NCI-H748 (cell line): ENCODE results near the gene ATP8A2.
A peak's percentile ranks its signal among the peaks of the same experiment; 100 is the strongest.

ENCODE experiments used
- DNase-seq: peaks from one replicate; lab custom pipeline; 2025; ENCODE audit not compliant: unreplicated experiment; lab: John Stamatoyannopoulos, UW

Gene ATP8A2

GRCh38 chr13:25722893-25723292 lies 351.1 kb downstream of the ATP8A2 start:
- peak; percentile 33 for DNase-seq

DNA sequence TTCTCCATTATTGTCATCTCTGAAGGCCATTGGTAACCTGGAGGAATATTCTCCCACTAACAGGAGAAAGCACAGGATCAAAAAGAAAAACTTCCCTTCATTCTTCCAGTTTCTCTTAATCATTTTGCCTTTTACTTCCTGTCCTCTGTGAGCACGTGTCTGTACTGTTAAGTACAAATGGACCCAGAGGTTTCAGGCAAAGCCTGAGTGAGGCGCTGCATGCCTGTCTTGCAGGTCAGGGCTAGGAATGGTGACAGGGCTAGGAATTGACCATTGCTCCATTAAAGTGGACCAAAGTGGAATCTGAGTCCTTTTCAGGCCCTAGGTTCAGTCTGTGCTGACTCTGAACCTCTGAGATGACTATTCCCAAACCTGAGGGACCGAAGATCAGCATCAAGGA lies 353.3 kb downstream of the ATP8A2 start:
- no peak for DNase-seq

GRCh38 chr13:25727250-25727649 lies 355.5 kb downstream of the ATP8A2 start:
- peak; percentile 94 for DNase-seq

GRCh38 chr13:25727810-25728209 lies 356.0 kb downstream of the ATP8A2 start:
- no peak for DNase-seq

DNA sequence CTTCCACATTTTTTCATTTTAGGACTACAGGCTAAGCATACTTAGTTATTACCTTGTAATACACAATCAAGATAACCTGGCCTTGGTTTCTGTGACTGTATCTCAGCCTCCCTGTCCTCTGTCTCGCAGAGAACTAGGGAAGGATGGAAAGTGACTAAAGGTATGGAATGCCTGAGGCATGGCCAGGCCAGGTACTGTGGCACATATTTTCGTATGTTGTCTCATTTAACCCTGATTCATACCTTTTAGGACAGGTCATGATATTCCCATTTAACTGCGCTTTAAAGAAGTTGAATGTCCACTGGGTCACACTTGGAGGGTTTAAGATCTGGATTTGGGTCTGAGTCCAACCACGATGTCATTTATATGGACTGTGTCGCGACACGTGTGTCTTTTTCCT lies 357.4 kb downstream of the ATP8A2 start:
- DNase-seq, result no peak

GRCh38 chr13:25731037-25731436 lies 359.3 kb downstream of the ATP8A2 start:
- DNase-seq, result no peak

DNA sequence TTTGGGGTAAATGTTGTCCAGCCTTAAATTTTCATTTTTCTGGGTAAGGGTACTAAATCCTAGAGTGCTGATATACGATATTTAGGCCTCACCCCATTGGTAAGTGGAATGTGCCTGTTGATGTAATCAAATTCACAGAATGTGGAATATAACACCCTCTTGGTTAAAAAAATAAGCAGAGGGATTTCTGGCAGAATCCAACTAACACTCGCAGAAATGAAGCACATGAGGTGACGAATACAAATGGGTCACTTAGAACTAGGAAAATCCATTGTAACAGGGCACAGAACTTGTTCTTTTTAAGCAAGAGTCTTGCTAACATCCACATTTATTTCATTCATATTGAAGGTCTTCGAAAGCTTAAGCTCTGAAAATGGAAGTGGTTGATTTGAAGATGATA lies 359.8 kb downstream of the ATP8A2 start:
- no peak for DNase-seq

DNA sequence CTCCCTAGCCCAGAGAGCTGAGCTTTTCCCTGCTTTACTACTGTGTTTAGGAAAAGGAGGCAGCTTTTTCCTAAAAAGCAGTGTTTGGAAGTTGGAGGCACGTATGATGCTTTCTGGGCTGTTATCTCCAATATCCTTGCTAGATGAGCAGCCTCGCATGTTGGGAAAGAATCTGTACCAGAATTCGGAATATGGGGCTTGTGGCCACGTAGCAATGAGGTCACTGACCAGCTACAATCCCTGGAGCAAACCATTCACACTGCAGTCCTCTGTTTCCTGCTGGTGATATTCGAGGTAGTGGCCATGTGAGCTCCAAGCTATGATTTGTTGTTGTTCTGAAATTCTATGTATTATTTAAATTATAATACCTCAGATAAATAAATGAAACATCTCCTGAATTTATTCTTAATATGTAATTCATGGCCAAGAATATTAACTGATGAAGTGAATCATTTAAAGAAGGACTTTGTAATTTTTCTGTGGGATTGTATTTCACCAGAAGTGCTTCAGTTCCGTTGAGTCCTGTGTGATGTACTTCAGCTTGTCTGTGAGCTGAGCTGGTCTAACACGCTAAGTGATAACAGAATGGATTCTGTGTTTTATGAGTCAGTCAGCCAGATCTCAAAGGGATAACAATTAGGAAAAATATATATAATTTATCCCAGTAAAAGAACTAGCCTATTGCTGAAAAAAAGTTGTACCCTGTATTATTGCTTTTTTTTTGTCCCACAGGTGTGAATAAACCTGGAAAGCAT lies 360.5 kb downstream of the ATP8A2 start:
- DNase-seq, result no peak

- DNase-seq, result no peak
Measured at GRCh38 chr13:25733001-25733491, 361.3 kb downstream of the ATP8A2 start.

- DNase-seq, result peak; percentile 78
Measured at GRCh38 chr13:25733696-25734435, 362.1 kb downstream of the ATP8A2 start.

DNA sequence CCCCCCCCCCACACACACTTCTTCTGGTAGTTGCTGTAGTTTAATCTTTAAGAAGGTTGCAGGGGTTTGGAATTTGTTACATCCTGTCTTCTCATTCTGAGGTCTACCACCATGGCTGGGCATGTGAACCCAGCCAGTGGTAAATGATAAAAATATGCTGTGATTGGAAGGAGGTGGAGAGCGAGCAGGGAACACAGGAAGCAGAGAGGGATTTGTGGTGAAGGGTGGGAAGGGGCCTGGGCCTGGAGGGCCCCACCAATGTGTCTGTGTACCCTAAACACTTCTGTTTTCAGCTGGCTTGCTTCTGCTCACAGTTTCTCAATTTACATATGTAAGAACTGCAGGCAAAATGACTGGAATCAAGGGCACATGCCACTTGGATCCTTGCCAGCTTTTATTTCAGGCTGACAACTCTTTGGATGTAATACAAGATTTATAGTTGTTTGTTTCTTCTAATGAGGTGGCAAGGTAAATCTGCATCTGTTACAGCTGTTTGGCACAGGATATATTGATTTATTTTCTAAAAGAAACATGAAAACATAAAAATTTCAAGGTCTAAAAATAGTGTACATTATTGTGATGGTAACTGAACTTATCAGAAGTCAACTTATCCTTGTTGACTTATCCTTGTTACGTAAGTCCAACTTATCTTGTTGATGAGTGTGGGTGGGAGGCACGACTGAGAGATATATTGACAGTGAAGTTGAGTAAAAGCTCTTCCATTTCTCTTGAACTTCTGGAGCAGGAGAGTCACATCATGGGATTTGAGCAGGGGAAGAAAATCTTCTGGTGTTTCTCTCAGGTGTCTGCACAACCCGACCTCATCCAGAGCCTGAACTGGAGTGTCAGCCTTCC lies 366.8 kb downstream of the ATP8A2 start:
- DNase-seq, result peak; percentile 95

DNA sequence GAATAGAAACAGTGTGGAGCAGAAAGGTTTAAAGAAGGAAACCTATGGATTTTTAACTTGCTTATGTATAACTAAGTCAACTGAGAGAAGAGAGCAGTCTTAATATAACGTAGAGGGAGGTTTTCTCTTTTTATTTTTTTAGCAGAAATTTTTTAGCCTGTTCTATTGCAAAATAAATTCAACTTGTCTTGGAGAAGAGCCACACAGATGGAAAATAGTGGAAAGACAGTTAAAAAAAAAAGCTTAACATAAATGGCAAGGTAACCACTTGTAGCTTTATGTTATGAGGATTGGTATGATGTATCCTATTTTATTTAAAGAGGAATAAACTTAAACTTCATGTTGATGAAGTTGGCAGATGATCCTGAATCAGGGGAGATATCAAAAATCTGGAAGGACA lies 367.6 kb downstream of the ATP8A2 start:
- no peak for DNase-seq

DNA sequence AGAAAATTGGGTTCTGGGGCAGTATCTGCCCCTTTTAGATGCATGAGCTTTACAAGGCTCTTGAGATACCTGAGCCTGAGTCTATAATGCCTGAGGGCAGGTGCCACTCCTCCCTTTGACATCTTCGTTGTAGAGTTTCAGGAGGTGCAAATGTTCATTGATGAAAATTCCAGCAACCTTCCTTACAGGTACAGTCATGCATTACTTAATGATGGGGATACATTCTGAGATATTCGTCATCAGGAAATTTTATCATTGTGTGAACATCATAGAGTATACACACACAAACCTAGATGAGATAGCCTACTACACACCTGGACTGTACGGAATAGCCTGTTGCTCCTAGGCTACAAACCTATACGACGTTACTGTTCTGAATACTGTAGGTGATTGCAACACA lies 370.0 kb downstream of the ATP8A2 start:
- DNase-seq, result no peak

GRCh38 chr13:25742220-25742619 lies 370.4 kb downstream of the ATP8A2 start:
- no peak for DNase-seq

DNA sequence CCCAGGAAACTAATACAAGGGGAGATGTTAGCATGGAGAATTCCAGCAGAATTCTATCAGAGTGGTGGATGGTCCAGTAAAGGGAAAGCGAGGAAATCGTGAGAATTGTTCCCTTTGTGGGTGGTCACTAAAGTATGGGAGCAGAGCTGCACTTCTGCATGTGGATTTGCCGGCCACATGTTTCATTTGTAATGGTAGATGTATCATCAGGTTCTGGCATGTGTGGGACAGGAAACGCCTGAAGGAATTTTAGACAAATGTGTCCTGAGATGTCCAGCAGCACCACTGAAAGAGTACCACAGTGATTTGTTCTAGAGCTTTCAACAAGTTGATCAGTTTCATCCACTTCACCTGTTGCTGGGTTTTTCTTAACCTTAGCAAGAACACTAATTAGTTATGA lies 371.6 kb downstream of the ATP8A2 start:
- no peak for DNase-seq

DNA sequence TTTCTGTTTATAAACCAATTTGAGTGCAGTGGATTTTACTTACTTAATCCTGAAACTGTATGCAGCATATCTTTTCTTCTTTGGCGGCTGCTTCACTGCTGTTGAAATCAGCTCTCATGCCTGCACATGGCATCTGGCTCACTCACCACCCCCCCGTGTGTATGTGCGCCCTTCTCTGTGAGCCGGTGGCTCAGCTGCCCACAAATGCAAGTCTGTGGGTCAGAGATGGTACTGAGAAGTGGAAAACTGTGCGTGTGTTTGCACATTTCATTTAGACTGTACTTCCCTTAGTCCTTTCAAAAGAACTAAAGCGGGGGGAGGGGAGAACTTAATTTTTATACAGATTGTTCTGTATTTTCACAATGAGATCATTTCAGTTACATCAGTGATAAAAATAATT lies 372.4 kb downstream of the ATP8A2 start:
- DNase-seq, result no peak

DNA sequence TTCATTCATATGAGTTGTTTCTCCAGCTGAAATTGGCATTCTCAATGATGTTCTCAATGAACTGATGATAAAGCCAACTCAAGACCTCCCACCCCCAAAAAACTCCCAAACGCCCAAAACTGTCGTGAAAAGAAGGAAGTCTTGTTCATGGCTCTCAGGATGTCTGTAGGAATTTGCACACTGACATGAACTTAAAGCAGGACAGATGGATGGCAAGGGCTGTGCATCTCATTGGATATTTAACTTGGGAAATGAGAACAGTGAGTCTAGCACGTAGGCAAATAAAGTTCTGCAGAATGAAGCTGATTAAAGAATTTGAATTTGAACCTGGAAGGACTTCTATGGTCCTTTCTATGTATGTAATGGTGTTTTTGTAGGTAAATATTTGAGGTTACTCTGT lies 374.4 kb downstream of the ATP8A2 start:
- DNase-seq, result no peak

GRCh38 chr13:25752957-25753551 lies 381.3 kb downstream of the ATP8A2 start:
- no peak for DNase-seq

DNA sequence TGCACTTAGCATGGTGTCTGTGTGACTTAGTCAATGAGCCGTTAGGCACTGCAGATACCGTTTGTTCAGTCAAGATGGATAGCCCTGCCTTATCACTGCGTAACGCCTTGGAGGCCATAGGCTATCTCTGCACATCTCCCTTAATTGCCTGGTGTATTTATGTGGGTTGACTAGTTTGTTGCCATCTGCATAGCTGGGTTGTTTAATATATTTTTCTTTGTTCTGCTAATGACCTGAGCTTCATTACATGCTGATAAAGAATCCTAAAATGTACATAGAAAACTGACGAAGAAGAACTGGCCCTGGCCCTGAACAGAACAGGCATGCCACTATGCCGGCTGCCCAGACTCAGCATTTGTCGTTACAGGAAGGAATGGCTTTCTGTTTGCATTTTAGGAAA lies 382.2 kb downstream of the ATP8A2 start:
- no peak for DNase-seq

- DNase-seq, result no peak
Measured at GRCh38 chr13:25756251-25756650, 384.5 kb downstream of the ATP8A2 start.

- no peak for DNase-seq
Measured at GRCh38 chr13:25756912-25757311, 385.1 kb downstream of the ATP8A2 start.
